Mammary epithelial cell (primary cell): Measurements from ENCODE around the gene CPT2.

Experiments
- CTCF ChIP-seq, 2 donors: IDR thresholded peaks in 1 of 2; conservative IDR thresholded peaks in 1 of 2; 2 replicates each; pipeline ENCODE4 v1.5.1; 2011 to 2012; ENCODE audit warnings: inconsistent platforms in 2 of 2, low read length in 2 of 2, mild to moderate bottlenecking in 2 of 2, control low read depth in 1 of 2, low read depth in 1 of 2; ENCODE audit not compliant: insufficient read depth in 1 of 2; ENCODE audit errors: extremely low read depth in 1 of 2
- EZH2 ChIP-seq: IDR thresholded peaks from 2 replicates; pipeline ENCODE4 v1.6.1; 2012; ENCODE audit warnings: low read length, inconsistent platforms, borderline replicate concordance

- TF ChIP-seq CTCF (conservative IDR thresholded peaks at IDR 0.05 in 1 of 2, IDR thresholded peaks at IDR 0.05 in 1 of 2; ENCODE audit: extremely low read depth in 1 of 2, insufficient read depth in 1 of 2, low read depth in 1 of 2, low read length in 2 of 2) (peak; percentile 86 to 91), EZH2 (no peak)
These were observed 14.5 kb upstream of the CPT2 start for GRCh38 chr1:53182111-53182593.
